Upper lobe of left lung (tissue), 6 donors: ENCODE measurements around the gene CAST. TPM values are rescaled to one million over a fixed set of nuclear protein-coding genes. Genes with fewer than 3 reads are reported as not detected.

Experiments
- ATAC-seq, 2 donors: fragments of 200-7000 bp; cut with Tn5 transposase; one replicate each; pipeline ENCODE4 v1.9.1; 2022; ENCODE audit warnings: mild to moderate bottlenecking in 2 of 2, moderate library complexity in 2 of 2; ENCODE audit not compliant: low FRiP score in 2 of 2
- DNase-seq, 2 donors: peaks; one replicate each; pipeline ENCODE4 v3.0.0-alpha.2; 2019 to 2020
- H3K27ac ChIP-seq, 4 donors: fragments of 200-600 bp; sonication (generic); one replicate each; pipeline ENCODE4 v1.5.1; 2016 to 2019
- H3K27me3 ChIP-seq, 4 donors: fragments of 200-600 bp; sonication (generic); one replicate each; pipeline ENCODE4 v1.5.1; 2017 to 2019
- H3K36me3 ChIP-seq, 4 donors: fragments of 200-600 bp; sonication (generic); one replicate each; pipeline ENCODE4 v1.5.1; 2016 to 2019
- H3K4me1 ChIP-seq, 4 donors: fragments of 200-600 bp; sonication (generic); one replicate each; pipeline ENCODE4 v1.5.1; 2018 to 2019
- H3K4me3 ChIP-seq, 4 donors: fragments of 200-600 bp; sonication (generic); one replicate each; pipeline ENCODE4 v1.5.1; 2017 to 2019; ENCODE audit warnings: mild to moderate bottlenecking in 2 of 4, moderate library complexity in 1 of 4
- H3K9me3 ChIP-seq, 4 donors: fragments of 200-600 bp; sonication (generic); one replicate each; pipeline ENCODE4 v1.5.1; 2018 to 2019
- EP300 ChIP-seq, 4 donors: sonication (generic); formaldehyde crosslinking; IDR thresholded peaks; one replicate each; pipeline ENCODE4 v1.5.1; 2017; ENCODE audit warnings: antibody characterized with exemption in 4 of 4, control low read depth in 2 of 4
- POLR2A ChIP-seq, 4 donors: fragments of 450-650 bp; IDR thresholded peaks; one replicate each; pipeline ENCODE4 v1.5.1; 2016 to 2017; ENCODE audit warnings: antibody characterized with exemption in 4 of 4, mild to moderate bottlenecking in 2 of 4
- POLR2AphosphoS5 ChIP-seq, 2 donors: sonication (generic); formaldehyde crosslinking; IDR thresholded peaks; one replicate each; pipeline ENCODE4 v1.5.1; 2017; ENCODE audit warnings: antibody characterized with exemption in 2 of 2
- WGBS, 2 donors: methylation state at CpG; one replicate each; pipeline ENCODE4 v1.1.5; 2017 to 2018; 5-methylcytosine and 5-hydroxymethylcytosine counted together
- total RNA-seq, 6 donors: library from RNA; depleted of rRNA in 4 of 6; stranded (reverse); fragments of >200 nt in 4 of 6; gene quantifications; one replicate each; pipeline versions ENCODE4 v1.1.0 to v1.2.1, GENCODE V29; 2016 to 2021
- TF ChIP-seq, protein P1 (sequence below), 6 experiments: fragments of 450-650 bp in 4 of 6; fragments of 200-600 bp in 2 of 6; sonication (generic) in 2 of 6; IDR thresholded peaks; one replicate each; pipeline ENCODE4 v1.5.1; 2016 to 2019; ENCODE audit warnings: antibody characterized with exemption in 6 of 6
- donor health status: DM: no; HTN: no; CAD: no; lungs with moderate emphysema.
- donor health status: DM: no; HTN: yes; CAD: no; lungs with severe emphysema.

CAST gene
- total RNA-seq, 6 donors from 2014 or later = 233 to 388 (median 270) TPM

DNA sequence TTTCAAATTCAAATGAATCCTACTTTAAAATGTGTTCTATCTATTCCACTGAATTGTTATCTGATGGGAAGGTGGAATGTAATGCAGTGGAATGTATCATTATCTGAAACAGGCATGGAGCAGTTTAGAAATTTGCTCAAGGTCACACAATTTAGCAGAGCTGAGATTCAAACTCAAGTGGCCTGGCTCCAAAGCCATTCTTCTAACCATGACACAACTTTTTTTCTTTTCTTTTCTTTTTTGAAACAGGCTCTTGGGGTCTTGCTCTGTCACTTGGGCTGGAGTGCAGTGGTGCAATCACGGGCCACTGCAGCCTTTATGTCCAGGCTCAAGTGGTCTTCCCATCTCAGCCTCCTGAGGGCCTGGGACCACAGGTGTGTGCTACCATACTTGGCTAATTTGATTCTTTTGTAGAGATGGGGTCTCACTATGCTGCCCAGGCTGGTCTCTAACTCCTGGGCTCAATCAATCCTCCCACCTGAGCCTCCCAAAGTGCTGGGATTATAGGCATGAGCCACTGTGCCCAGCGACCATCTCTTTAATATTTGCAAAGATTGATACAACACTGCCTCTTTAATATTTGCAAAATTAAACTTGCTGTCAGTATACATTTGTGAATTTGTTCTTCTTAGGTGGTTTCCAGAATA lies 50.0 kb downstream of the CAST start:
- Histone ChIP-seq H3K4me3 (no peak overlapping the region), H3K4me1 (peaks cover 21 to 71% (median 42%) of the 10 kb centered on the region in 4 donors), H3K9me3 (no peaks in the 10 kb centered on the region), H3K27ac (no peak overlapping the region), H3K27me3 (no peaks in the 10 kb centered on the region), H3K36me3 (no peaks in the 10 kb centered on the region)
- ATAC-seq (no peak), DNase-seq (no peak)
- TF ChIP-seq POLR2AphosphoS5 (IDR thresholded peaks at IDR 0.05) = no peak
- TF ChIP-seq EP300 (IDR thresholded peaks at IDR 0.05) = no peak
- no peak for TF ChIP-seq POLR2A (IDR thresholded peaks at IDR 0.05)
- TF ChIP-seq, protein P1, sequence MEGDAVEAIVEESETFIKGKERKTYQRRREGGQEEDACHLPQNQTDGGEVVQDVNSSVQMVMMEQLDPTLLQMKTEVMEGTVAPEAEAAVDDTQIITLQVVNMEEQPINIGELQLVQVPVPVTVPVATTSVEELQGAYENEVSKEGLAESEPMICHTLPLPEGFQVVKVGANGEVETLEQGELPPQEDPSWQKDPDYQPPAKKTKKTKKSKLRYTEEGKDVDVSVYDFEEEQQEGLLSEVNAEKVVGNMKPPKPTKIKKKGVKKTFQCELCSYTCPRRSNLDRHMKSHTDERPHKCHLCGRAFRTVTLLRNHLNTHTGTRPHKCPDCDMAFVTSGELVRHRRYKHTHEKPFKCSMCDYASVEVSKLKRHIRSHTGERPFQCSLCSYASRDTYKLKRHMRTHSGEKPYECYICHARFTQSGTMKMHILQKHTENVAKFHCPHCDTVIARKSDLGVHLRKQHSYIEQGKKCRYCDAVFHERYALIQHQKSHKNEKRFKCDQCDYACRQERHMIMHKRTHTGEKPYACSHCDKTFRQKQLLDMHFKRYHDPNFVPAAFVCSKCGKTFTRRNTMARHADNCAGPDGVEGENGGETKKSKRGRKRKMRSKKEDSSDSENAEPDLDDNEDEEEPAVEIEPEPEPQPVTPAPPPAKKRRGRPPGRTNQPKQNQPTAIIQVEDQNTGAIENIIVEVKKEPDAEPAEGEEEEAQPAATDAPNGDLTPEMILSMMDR (IDR thresholded peaks at IDR 0.05) = no peak
- WGBS, 2 donors = 92 to 95% methylated on average over 2 of the region's 2 CpGs

DNA sequence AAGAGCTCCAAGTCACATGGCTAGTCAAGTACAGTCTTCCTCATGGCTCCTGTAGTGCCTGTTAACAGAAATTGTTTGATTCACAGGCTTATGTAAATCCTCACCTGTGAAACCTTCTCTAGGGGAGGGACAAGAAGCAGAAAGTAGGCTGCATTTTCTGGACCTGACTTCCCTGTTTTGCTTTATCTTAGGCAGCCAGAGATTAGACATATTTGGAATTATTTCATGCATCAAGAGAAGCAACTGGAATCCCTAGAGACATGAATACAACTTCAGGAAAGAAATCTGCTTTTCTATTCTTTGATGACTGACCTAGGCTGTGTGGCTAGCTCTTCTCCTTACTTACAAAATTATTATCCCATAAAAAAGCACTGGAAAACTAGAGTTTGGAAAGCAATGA lies 52.3 kb downstream of the CAST start:
- H3K36me3 ChIP-seq = no peaks in the 10 kb centered on the region
- H3K27me3 ChIP-seq = no peaks in the 10 kb centered on the region
- ATAC-seq = peak; percentile 51 to 72
- DNase-seq = no peak
- no peak overlapping the region for H3K4me3 ChIP-seq
- H3K4me1 ChIP-seq = peaks cover 35 to 70% (median 54%) of the 10 kb centered on the region in 4 donors
- no peaks in the 10 kb centered on the region for H3K9me3 ChIP-seq
- peak overlapping the region; percentile 54 to 84 (median 76) for H3K27ac ChIP-seq
- no peak for TF ChIP-seq EP300 (IDR thresholded peaks at IDR 0.05)
- TF ChIP-seq, protein P1 (IDR thresholded peaks at IDR 0.05) = no peak
- no peak for TF ChIP-seq POLR2A (IDR thresholded peaks at IDR 0.05)
- TF ChIP-seq POLR2AphosphoS5 (IDR thresholded peaks at IDR 0.05) = no peak

DNA sequence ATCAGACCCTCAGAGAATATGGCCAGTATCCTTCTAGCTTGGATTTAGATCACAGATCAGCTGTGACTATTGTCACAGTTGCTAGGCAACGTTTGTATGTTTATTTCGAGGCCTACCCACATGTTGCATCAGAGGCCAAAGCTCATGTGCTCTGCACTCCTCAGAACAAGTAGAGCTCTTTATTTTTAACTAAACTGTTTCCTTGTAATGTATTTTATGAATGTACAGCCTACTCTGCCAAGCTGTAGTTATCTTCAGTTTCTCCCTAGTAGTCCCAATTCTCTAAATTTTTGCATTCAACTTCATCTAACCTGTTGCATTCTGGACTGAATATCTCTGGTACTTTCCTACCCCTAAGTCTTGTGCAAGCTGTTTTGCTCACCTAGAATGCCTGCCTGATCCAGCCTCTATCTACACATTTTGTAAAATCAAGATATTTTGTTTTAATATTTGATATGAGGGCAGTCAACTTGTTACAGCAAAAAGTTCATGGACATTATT lies 52.8 kb downstream of the CAST start:
- WGBS, 2 donors = 0 to 6% methylated on average over 2 of the region's 2 CpGs
- peak in 1 of 2 donors; percentile 84 for DNase-seq

DNA sequence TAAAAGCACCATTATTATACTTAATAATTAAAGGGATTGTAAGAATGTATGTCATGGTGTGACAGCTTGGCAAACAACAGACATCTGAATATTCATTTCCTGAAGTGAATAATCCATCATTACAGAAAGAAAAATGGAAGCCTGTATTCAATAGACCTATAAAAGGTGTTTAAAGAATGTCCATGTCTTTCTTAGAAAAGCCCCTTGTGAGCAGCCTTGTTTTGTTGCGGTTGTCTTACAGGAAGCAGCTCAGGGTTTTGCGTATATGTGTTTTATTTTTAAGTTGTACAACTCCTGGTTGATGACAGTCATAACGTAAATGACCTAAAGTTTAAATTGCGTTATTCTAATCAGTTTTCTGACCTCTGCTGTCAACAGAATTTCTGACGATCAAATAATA lies 53.8 kb downstream of the CAST start:
- no peak for ATAC-seq
- no peaks in the 10 kb centered on the region for H3K27me3 ChIP-seq
- H3K4me3 ChIP-seq = no peak overlapping the region

More for the DNA sequence above, 52.8 kb downstream of the CAST start:
- peaks cover 35 to 65% (median 54%) of the 10 kb centered on the region in 4 donors for H3K4me1 ChIP-seq
- peak; percentile 85 to 86 for ATAC-seq
- H3K36me3 ChIP-seq = no peaks in the 10 kb centered on the region
- H3K4me3 ChIP-seq = no peak overlapping the region
- H3K27ac ChIP-seq = peak overlapping the region; percentile 54 to 84 (median 76)
- no peaks in the 10 kb centered on the region for H3K9me3 ChIP-seq
- H3K27me3 ChIP-seq = no peaks in the 10 kb centered on the region
- TF ChIP-seq EP300 (IDR thresholded peaks at IDR 0.05) (peak in 2 of 4 donors; percentile 83 to 87), POLR2A (IDR thresholded peaks at IDR 0.05) (no peak), POLR2AphosphoS5 (IDR thresholded peaks at IDR 0.05) (peak; percentile 49 to 50)

DNA sequence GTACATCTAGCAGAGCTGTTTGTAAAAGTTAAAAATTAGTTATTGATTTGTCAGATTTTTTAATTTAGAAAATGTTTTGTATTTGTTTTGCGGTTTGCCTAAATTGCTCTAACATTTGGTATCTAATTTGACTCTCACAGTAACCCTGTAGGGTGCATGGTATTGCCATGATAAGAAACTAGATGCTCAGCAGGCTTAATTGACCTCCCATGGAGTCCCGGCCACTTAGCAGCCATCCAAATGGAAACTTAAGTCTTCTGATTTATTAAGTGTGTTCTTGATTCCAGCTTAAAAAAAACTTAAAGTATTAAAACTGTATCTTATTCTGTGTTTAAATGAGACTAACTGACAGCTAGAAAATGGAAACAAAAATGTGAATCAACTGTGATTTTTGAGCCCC lies 54.5 kb downstream of the CAST start:
- no peaks in the 10 kb centered on the region for H3K9me3 ChIP-seq
- ATAC-seq = no peak
- no peak overlapping the region for H3K4me3 ChIP-seq
- WGBS, 2 donors = 44 to 45% methylated on average over 2 of the region's 2 CpGs
- no peaks in the 10 kb centered on the region for H3K27me3 ChIP-seq
- no peaks in the 10 kb centered on the region for H3K36me3 ChIP-seq
- no peak for DNase-seq
- peaks cover 47 to 80% (median 68%) of the 10 kb centered on the region in 4 donors for H3K4me1 ChIP-seq
- peak overlapping the region in 2 of 4 donors; percentile 69 to 84 for H3K27ac ChIP-seq
- no peak for TF ChIP-seq POLR2A (IDR thresholded peaks at IDR 0.05)

More for the DNA sequence above, 53.8 kb downstream of the CAST start:
- Histone ChIP-seq H3K9me3 (no peaks in the 10 kb centered on the region), H3K27ac (peak overlapping the region in 3 of 4 donors; percentile 69 to 84 (median 83)), H3K36me3 (no peaks in the 10 kb centered on the region), H3K4me1 (peaks cover 40 to 73% (median 62%) of the 10 kb centered on the region in 4 donors)
- TF ChIP-seq POLR2AphosphoS5 (IDR thresholded peaks at IDR 0.05) (no peak), EP300 (IDR thresholded peaks at IDR 0.05) (no peak), POLR2A (IDR thresholded peaks at IDR 0.05) (no peak)
- TF ChIP-seq, protein P1 (IDR thresholded peaks at IDR 0.05) = no peak
- DNase-seq = no peak
- 67 to 69% methylated on average over 5 of the region's 5 CpGs for WGBS, 2 donors
